IMR-90 (cell line): ENCODE measurements around the gene CCN2. TPM values are rescaled to one million over a fixed set of nuclear protein-coding genes. Genes with fewer than 3 reads are reported as not detected.

Source experiments
- ATAC-seq: fragments of 200-7000 bp; cut with Tn5 transposase; 2 replicates; pipeline ENCODE4 v1.9.1; 2020; ENCODE audit warnings: low read depth, mild to moderate bottlenecking, moderate library complexity
- BruUV-seq: library from RNA; stranded (reverse); fragments of 400-500 nt; replicated peaks from 2 replicates; lab custom pipeline; 2021; lab: Mats Ljungman, UMichigan
- CTCF ChIA-PET: fragments of 300-600 bp; formaldehyde crosslinking; extraction: SDS; loops from one replicate; lab custom pipeline; 2021; ENCODE audit warnings: antibody characterized with exemption; lab: Yijun Ruan, JAX
- POLR2A ChIA-PET: fragments of 300-600 bp; sonication (Branson Sonifier 250); formaldehyde crosslinking; loops from one replicate; lab custom pipeline; 2022; ENCODE audit warnings: antibody characterized with exemption; ENCODE audit not compliant: unreplicated experiment; lab: Charles Lee
- DNase-seq: peaks from one replicate; pipeline ENCODE4 v3.0.0; 2013
- H2AFZ ChIP-seq: replicated peaks from 2 replicates; pipeline ENCODE3; 2013; ENCODE audit warnings: low read length, mild to moderate bottlenecking; ENCODE audit not compliant: poor library complexity
- H2AK5ac ChIP-seq: 2 replicates; pipeline ENCODE4 v1.6.1; 2013; ENCODE audit warnings: low read depth, low read length, inconsistent platforms
- H2AK9ac ChIP-seq: replicated peaks from 2 replicates; pipeline ENCODE3; 2013; ENCODE audit warnings: mild to moderate bottlenecking, low read depth, low read length, moderate library complexity; ENCODE audit not compliant: poor library complexity
- H2BK120ac ChIP-seq: 2 replicates; pipeline ENCODE4 v1.6.1; 2013; ENCODE audit warnings: low read depth, low read length, inconsistent platforms
- H2BK15ac ChIP-seq: 3 replicates; pipeline ENCODE4 v1.6.1; 2013; ENCODE audit warnings: low read depth, low read length, inconsistent platforms
- H2BK20ac ChIP-seq: 2 replicates; pipeline ENCODE4 v1.6.1; 2013; ENCODE audit warnings: low read depth, mild to moderate bottlenecking, inconsistent platforms, low read length, moderate library complexity
- H2BK5ac ChIP-seq: 2 replicates; pipeline ENCODE4 v1.6.1; 2013; ENCODE audit warnings: mild to moderate bottlenecking, low read depth, low read length, inconsistent platforms; ENCODE audit not compliant: poor library complexity, severe bottlenecking
- H3K14ac ChIP-seq: replicated peaks from 2 replicates; pipeline ENCODE4 v1.6.1; 2013; ENCODE audit warnings: low read depth, low read length, inconsistent platforms
- H3K18ac ChIP-seq: 2 replicates; pipeline ENCODE4 v1.6.1; 2013; ENCODE audit warnings: low read depth, low read length, control low read depth
- H3K23ac ChIP-seq: 2 replicates; pipeline ENCODE4 v1.6.1; 2013; ENCODE audit warnings: low read depth, low read length, inconsistent platforms
- H3K27ac ChIP-seq: 2 replicates; pipeline ENCODE4 v1.5.1; 2013; ENCODE audit warnings: mild to moderate bottlenecking, control low read depth, low read length; ENCODE audit not compliant: insufficient read depth
- H3K27me3 ChIP-seq: 2 replicates; pipeline ENCODE4 v1.6.1; 2013; ENCODE audit warnings: low read length; ENCODE audit not compliant: control insufficient read depth, insufficient read depth
- H3K36me3 ChIP-seq: 2 replicates; pipeline ENCODE4 v1.6.1; 2013; ENCODE audit warnings: low read length, mixed read lengths; ENCODE audit not compliant: control insufficient read depth, insufficient read depth
- H3K4ac ChIP-seq: 2 replicates; pipeline ENCODE4 v1.6.1; 2013; ENCODE audit warnings: low read depth, low read length, inconsistent platforms
- H3K4me1 ChIP-seq: 2 replicates; pipeline ENCODE4 v1.6.1; 2013; ENCODE audit warnings: low read length, mixed read lengths; ENCODE audit not compliant: control insufficient read depth, insufficient read depth
- H3K4me2 ChIP-seq: 2 replicates; pipeline ENCODE4 v1.6.1; 2013; ENCODE audit warnings: low read depth, mild to moderate bottlenecking, control low read depth, low read length, moderate library complexity
- H3K4me3 ChIP-seq: 2 replicates; pipeline ENCODE4 v1.5.1; 2013; ENCODE audit warnings: low read depth, mild to moderate bottlenecking, control low read depth, low read length, moderate library complexity; ENCODE audit not compliant: insufficient read depth
- H3K56ac ChIP-seq: 2 replicates; pipeline ENCODE4 v1.6.1; 2013; ENCODE audit warnings: low read length, inconsistent platforms; ENCODE audit not compliant: insufficient read depth; ENCODE audit errors: extremely low read depth
- H3K79me1 ChIP-seq, 2 experiments: 2 replicates each; pipeline ENCODE4 v1.6.1; 2013; ENCODE audit warnings: low read length in 2 of 2, inconsistent platforms in 1 of 2, low read depth in 1 of 2
- H3K9ac ChIP-seq: 2 replicates; pipeline ENCODE4 v1.6.1; 2013; ENCODE audit warnings: low read depth, low read length, control low read depth
- H3K9me1 ChIP-seq: 2 replicates; pipeline ENCODE4 v1.6.1; 2013; ENCODE audit warnings: low read length, inconsistent platforms; ENCODE audit not compliant: insufficient read depth
- H3K9me3 ChIP-seq: 2 replicates; pipeline ENCODE4 v1.6.1; 2013; ENCODE audit warnings: low read length; ENCODE audit not compliant: control insufficient read depth, insufficient read depth
- H4K20me1 ChIP-seq: 2 replicates; pipeline ENCODE4 v1.6.1; 2013; ENCODE audit warnings: low read length, inconsistent platforms; ENCODE audit not compliant: insufficient read depth
- H4K5ac ChIP-seq: 2 replicates; pipeline ENCODE4 v1.6.1; 2013; ENCODE audit warnings: mild to moderate bottlenecking, low read depth, low read length, control low read depth
- H4K8ac ChIP-seq, 2 experiments: 2 replicates each; pipeline ENCODE4 v1.6.1; 2013; ENCODE audit warnings: low read depth in 2 of 2, low read length in 2 of 2, control low read depth in 1 of 2, inconsistent platforms in 1 of 2
- H4K91ac ChIP-seq: 2 replicates; pipeline ENCODE4 v1.6.1; 2013; ENCODE audit warnings: low read depth, low read length, inconsistent platforms; ENCODE audit not compliant: insufficient read depth
- BHLHE40 ChIP-seq: fragments of 150-350 bp; IDR thresholded peaks from 2 replicates; pipeline ENCODE4 v1.6.1; 2016; ENCODE audit warnings: mild to moderate bottlenecking, low read depth, low read length
- CEBPB ChIP-seq: IDR thresholded peaks from 2 replicates; pipeline ENCODE4 v1.6.1; 2012; ENCODE audit warnings: low read depth, low read length, improper control_type of control experiment
- CHD1 ChIP-seq: IDR thresholded peaks from 2 replicates; pipeline ENCODE4 v1.6.1; 2012; ENCODE audit warnings: low read depth, low read length, improper control_type of control experiment
- CTCF ChIP-seq: conservative IDR thresholded peaks from 2 replicates; pipeline ENCODE4 v1.5.1; 2012; ENCODE audit warnings: mild to moderate bottlenecking, low read depth, low read length, improper control_type of control experiment
- FOS ChIP-seq: fragments of 150-350 bp; IDR thresholded peaks from 2 replicates; pipeline ENCODE4 v1.6.1; 2016; ENCODE audit warnings: low read depth, low read length
- MAFK ChIP-seq: IDR thresholded peaks from 2 replicates; pipeline ENCODE4 v1.6.1; 2012; ENCODE audit warnings: low read depth, low read length, improper control_type of control experiment
- MAZ ChIP-seq: IDR thresholded peaks from 2 replicates; pipeline ENCODE4 v1.6.1; 2012; ENCODE audit warnings: low read depth, mild to moderate bottlenecking, low read length, improper control_type of control experiment, moderate library complexity, borderline replicate concordance
- MXI1 ChIP-seq: IDR thresholded peaks from 2 replicates; pipeline ENCODE4 v1.6.1; 2012; ENCODE audit warnings: low read depth, mild to moderate bottlenecking, low read length, moderate library complexity, borderline replicate concordance
- NFE2L2 ChIP-seq: fragments of 150-350 bp; IDR thresholded peaks from 2 replicates; pipeline ENCODE4 v1.6.1; 2016; ENCODE audit warnings: low read depth, mild to moderate bottlenecking, low read length
- RAD21 ChIP-seq: IDR thresholded peaks from 2 replicates; pipeline ENCODE4 v1.6.1; 2012; ENCODE audit warnings: low read length, improper control_type of control experiment
- RCOR1 ChIP-seq: IDR thresholded peaks from 2 replicates; pipeline ENCODE4 v1.6.1; 2012; ENCODE audit warnings: mild to moderate bottlenecking, low read length, improper control_type of control experiment; ENCODE audit not compliant: insufficient replicate concordance
- RFX5 ChIP-seq: IDR thresholded peaks from 2 replicates; pipeline ENCODE4 v1.8.0; 2012; ENCODE audit warnings: low read depth, mild to moderate bottlenecking, low read length, moderate library complexity
- SMC3 ChIP-seq: fragments of 150-350 bp; IDR thresholded peaks from 2 replicates; pipeline ENCODE4 v1.6.1; 2016; ENCODE audit warnings: low read depth, mild to moderate bottlenecking, antibody characterized with exemption, low read length, moderate library complexity
- WGBS, 2 experiments: methylation state at CpG; one replicate each; pipeline versions ENCODE4 v1.1.5 to v1.1.7; 2013; ENCODE audit warnings: missing lambda C conversion rate in 2 of 2; ENCODE audit not compliant: insufficient read length in 1 of 2; ENCODE audit errors: extremely low coverage in 2 of 2; 5-methylcytosine and 5-hydroxymethylcytosine counted together
- dilution Hi-C: fragments of 300-500 bp; cut with HindIII; formaldehyde crosslinking; loops from one replicate; pipeline ENCODE4 v1.14.3; 2018; ENCODE audit warnings: low sequenced_read_pairs; ENCODE audit not compliant: unreplicated experiment
- in situ Hi-C: fragments of 300-500 bp; cut with MboI; formaldehyde crosslinking; loops from 3 replicates; pipeline ENCODE4 v1.14.3; 2019; ENCODE audit warnings: low sequenced_read_pairs, inconsistent platforms, mixed read lengths
- intact Hi-C: fragments of 100-400 bp; cut with micrococcal nuclease; formaldehyde crosslinking; loops from 2 replicates; pipeline ENCODE4 v1.10.0; 2022
- polyA plus RNA-seq, 3 experiments: library from polyadenylated mRNA; depleted of rRNA; stranded (reverse); fragments of >200 nt; gene quantifications; 2 replicates each; pipeline ENCODE4 v1.2.3, GENCODE V29; 2012; ENCODE audit warnings: low replicate concordance in 1 of 3
- total RNA-seq: library from RNA; depleted of rRNA; stranded (reverse); fragments of >200 nt; gene quantifications from 2 replicates; pipeline ENCODE4 v1.2.3, GENCODE V29; 2012
- TF ChIP-seq, protein P1 (sequence below): fragments of 150-350 bp; IDR thresholded peaks from 2 replicates; pipeline ENCODE4 v1.6.1; 2016; ENCODE audit warnings: low read depth, mild to moderate bottlenecking, low read length, moderate library complexity, borderline replicate concordance
- TF ChIP-seq, protein P2 (sequence below): fragments of 150-350 bp; IDR thresholded peaks from 2 replicates; pipeline ENCODE4 v1.6.1; 2017; ENCODE audit warnings: mild to moderate bottlenecking, antibody characterized with exemption, low read length, low read depth

The CCN2 gene
- total and polyA plus RNA-seq, 2 of the 4 experiments (the other 2 are of a cell fraction), result 148 to 1,205 TPM

- H2BK15ac ChIP-seq, result no peak overlapping the region
- H3K18ac ChIP-seq, result no peak overlapping the region
- no peak overlapping the region for H3K9ac ChIP-seq
- H3K4me2 ChIP-seq, result no peak overlapping the region
- no peaks in the 10 kb centered on the region for H3K9me3 ChIP-seq
- H3K4me3 ChIP-seq, result no peak overlapping the region
- no peak overlapping the region for H3K23ac ChIP-seq
- ChIA-PET POLR2A (no interaction called here), CTCF (interaction anchor here (0.5 kb wide), 1 partner anchor 228 kb away, joined by 5 read pairs; no protein-coding TSS in a partner anchor)
- no peak overlapping the region for H4K8ac ChIP-seq
- dilution Hi-C loops, result no loop called here
- BruUV-seq, result no TSS peak
- no peak overlapping the region for H3K27ac ChIP-seq
- no peak for DNase-seq
- WGBS, 2 experiments, result 88% methylated on average over 1 of the region's 2 CpGs; no CpG with 5 or more reads in 1 of the 2 experiments
- no peak overlapping the region for H4K5ac ChIP-seq
- no peak overlapping the region for H3K56ac ChIP-seq
- no peaks in the 10 kb centered on the region for H3K79me1 ChIP-seq
- H4K91ac ChIP-seq, result no peak overlapping the region
- TF ChIP-seq, protein P1, sequence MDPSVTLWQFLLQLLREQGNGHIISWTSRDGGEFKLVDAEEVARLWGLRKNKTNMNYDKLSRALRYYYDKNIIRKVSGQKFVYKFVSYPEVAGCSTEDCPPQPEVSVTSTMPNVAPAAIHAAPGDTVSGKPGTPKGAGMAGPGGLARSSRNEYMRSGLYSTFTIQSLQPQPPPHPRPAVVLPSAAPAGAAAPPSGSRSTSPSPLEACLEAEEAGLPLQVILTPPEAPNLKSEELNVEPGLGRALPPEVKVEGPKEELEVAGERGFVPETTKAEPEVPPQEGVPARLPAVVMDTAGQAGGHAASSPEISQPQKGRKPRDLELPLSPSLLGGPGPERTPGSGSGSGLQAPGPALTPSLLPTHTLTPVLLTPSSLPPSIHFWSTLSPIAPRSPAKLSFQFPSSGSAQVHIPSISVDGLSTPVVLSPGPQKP, result no peak
- TF ChIP-seq MXI1, result no peak
- no peak for TF ChIP-seq FOS
- TF ChIP-seq RFX5, result no peak
- no peak for TF ChIP-seq CHD1
- no peak for TF ChIP-seq SMC3
- no peak for TF ChIP-seq CEBPB
- TF ChIP-seq, protein P2, sequence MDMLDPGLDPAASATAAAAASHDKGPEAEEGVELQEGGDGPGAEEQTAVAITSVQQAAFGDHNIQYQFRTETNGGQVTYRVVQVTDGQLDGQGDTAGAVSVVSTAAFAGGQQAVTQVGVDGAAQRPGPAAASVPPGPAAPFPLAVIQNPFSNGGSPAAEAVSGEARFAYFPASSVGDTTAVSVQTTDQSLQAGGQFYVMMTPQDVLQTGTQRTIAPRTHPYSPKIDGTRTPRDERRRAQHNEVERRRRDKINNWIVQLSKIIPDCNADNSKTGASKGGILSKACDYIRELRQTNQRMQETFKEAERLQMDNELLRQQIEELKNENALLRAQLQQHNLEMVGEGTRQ, result no peak
- TF ChIP-seq RAD21, result no peak
- TF ChIP-seq MAZ, result no peak
- TF ChIP-seq RCOR1, result no peak
- no peak for TF ChIP-seq NFE2L2
- TF ChIP-seq MAFK, result no peak
- no peak for TF ChIP-seq BHLHE40
- no peak for TF ChIP-seq CTCF
- in situ Hi-C loops, result loop anchor here (5.0 kb wide), 1 partner anchor 565 kb away; no protein-coding TSS in a partner anchor
- H2AK9ac ChIP-seq, result no peak overlapping the region
- no peak overlapping the region; the same call in 1 of the 2 replicates for H2AK5ac ChIP-seq
- H2BK5ac ChIP-seq, result no peak overlapping the region
- no peak for ATAC-seq
- no peak overlapping the region for H2BK120ac ChIP-seq
- no peaks in the 10 kb centered on the region for H4K20me1 ChIP-seq
- H2AFZ ChIP-seq, result no peak overlapping the region
- H2BK20ac ChIP-seq, result no peak overlapping the region
- H3K9me1 ChIP-seq, result 0 out of 2 replicates have a peak, but pooled peaks cover 3% of the 10 kb centered on the region
- H3K27me3 ChIP-seq, result no peaks in the 10 kb centered on the region
- peaks cover 3% of the 10 kb centered on the region for H3K4me1 ChIP-seq
- 0 out of 2 replicates have a peak overlapping the region, but pooled peaks have one; percentile 10 for H3K4ac ChIP-seq
- intact Hi-C loops, result no loop called here
- no peaks in the 10 kb centered on the region for H3K36me3 ChIP-seq
- no peak overlapping the region for H3K14ac ChIP-seq
These were observed 34.3 kb downstream of the CCN2 start for GRCh38 chr6:131916847-131917246.
